ENCODE results near the gene AKAP17A.

The AKAP17A gene

GRCh38 chrX:1629244-1629643, 37.8 kb downstream of the AKAP17A start:
- no peak for FAIRE-seq
- TF ChIP-seq POLR2A (IDR thresholded peaks at IDR 0.05; ENCODE audit: low read depth, low read length), result no peak
- no peak for TF ChIP-seq TAF1 (IDR thresholded peaks at IDR 0.05; ENCODE audit: low read depth, low read length)
- TF ChIP-seq SPI1 (IDR thresholded peaks at IDR 0.05; ENCODE audit: low read depth, low read length), result no peak
- no peak for TF ChIP-seq POLR2AphosphoS5 (IDR thresholded peaks at IDR 0.05; ENCODE audit: low read depth, low read length)
- TF ChIP-seq POU2F2 (IDR thresholded peaks at IDR 0.05; ENCODE audit: low read depth, low read length), result no peak
- no peak for TF ChIP-seq PAX5 (IDR thresholded peaks at IDR 0.05; ENCODE audit: insufficient read depth, low read length, severe bottlenecking)
- no peak for DNase-seq (ENCODE audit: insufficient read length, low spot score)

GRCh38 chrX:1646009-1646408, 54.6 kb downstream of the AKAP17A start:
- no peak for DNase-seq (ENCODE audit: insufficient read length, low spot score)
- no peak for FAIRE-seq
- TF ChIP-seq POLR2AphosphoS5 (IDR thresholded peaks at IDR 0.05; ENCODE audit: low read depth, low read length), result no peak
- TF ChIP-seq PAX5 (IDR thresholded peaks at IDR 0.05; ENCODE audit: insufficient read depth, low read length, severe bottlenecking), result no peak
- no peak for TF ChIP-seq SPI1 (IDR thresholded peaks at IDR 0.05; ENCODE audit: low read depth, low read length)

- DNase-seq (ENCODE audit: insufficient read length, low spot score) (no peak), FAIRE-seq (no peak)
- TF ChIP-seq TAF1 (IDR thresholded peaks at IDR 0.05; ENCODE audit: low read depth, low read length), result no peak
Observed at GRCh38 chrX:1649621-1650020, 58.2 kb downstream of the AKAP17A start.

All from GM12891 (cell line).